ENCODE data around the gene DKC1.
A peak's percentile ranks its signal among the peaks of the same experiment; 100 is the strongest.

The DKC1 gene

DNA sequence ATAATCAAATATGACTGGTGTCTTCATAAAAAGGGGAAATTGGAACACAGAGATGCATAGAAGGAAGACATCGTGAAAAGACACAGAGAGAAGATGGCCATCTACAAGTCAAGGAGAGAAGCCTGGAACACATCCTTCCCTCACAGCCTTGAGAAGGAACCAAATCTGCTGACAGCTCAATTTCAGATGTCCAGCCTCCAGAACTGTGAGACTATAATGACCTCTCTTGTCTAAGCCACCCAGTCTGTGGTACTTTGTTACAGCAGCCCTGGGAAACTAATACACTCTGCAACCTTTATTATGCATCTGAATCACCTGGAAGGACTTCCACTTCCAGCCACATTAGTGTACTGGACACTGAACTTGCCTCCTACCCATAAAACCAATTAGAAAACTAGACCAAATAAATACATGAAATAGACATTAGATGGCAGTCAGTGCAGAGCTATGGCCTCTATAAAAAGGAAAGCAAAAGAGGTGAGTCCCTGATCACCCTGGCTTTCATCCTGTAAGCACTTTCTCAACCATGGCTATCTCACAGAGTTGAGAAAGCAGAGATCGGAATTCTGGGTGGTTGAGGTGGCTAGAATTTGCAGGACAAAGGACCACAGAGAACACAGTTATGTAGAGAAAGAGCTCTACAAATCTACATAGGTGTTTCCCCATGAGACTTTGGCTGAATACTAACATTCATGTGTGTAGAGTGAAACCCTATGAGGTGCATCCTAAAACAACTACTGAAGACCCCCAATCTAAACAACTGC is 37.5 kb upstream of the DKC1 start:
- Histone ChIP-seq H3K27me3 (ENCODE audit: low read depth, low read length) (no peaks in the 10 kb centered on the region), H4K20me1 (ENCODE audit: insufficient read depth, low read length) (no peaks in the 10 kb centered on the region), H3K9ac (ENCODE audit: low read length) (no peak overlapping the region), H3K4me1 (ENCODE audit: low read length) (peaks cover 17% of the 10 kb centered on the region), H3K36me3 (replicated peaks; ENCODE audit: low read depth, low read length) (no peaks in the 10 kb centered on the region), H3K27ac (ENCODE audit: low read length) (no peak overlapping the region), H3K4me2 (ENCODE audit: low read length) (0 out of 2 replicates have a peak overlapping the region, but pooled peaks have one; percentile 17), H3K9me3 (ENCODE audit: insufficient read depth, low read length) (no peaks in the 10 kb centered on the region), H3K4me3 (ENCODE audit: low read length) (no peak overlapping the region), H2AFZ (ENCODE audit: low read depth, low read length) (no peak overlapping the region; the same call in 1 of the 2 replicates), H3K79me2 (ENCODE audit: low read length) (no peaks in the 10 kb centered on the region)
- no peak for TF ChIP-seq EZH2phosphoT487 (IDR thresholded peaks at IDR 0.05; ENCODE audit: low read depth)
- TF ChIP-seq, protein P1, sequence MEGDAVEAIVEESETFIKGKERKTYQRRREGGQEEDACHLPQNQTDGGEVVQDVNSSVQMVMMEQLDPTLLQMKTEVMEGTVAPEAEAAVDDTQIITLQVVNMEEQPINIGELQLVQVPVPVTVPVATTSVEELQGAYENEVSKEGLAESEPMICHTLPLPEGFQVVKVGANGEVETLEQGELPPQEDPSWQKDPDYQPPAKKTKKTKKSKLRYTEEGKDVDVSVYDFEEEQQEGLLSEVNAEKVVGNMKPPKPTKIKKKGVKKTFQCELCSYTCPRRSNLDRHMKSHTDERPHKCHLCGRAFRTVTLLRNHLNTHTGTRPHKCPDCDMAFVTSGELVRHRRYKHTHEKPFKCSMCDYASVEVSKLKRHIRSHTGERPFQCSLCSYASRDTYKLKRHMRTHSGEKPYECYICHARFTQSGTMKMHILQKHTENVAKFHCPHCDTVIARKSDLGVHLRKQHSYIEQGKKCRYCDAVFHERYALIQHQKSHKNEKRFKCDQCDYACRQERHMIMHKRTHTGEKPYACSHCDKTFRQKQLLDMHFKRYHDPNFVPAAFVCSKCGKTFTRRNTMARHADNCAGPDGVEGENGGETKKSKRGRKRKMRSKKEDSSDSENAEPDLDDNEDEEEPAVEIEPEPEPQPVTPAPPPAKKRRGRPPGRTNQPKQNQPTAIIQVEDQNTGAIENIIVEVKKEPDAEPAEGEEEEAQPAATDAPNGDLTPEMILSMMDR (IDR thresholded peaks at IDR 0.05; ENCODE audit: low read depth, low read length) = 0 out of 2 replicates have a peak, but pooled peaks have one; percentile 13

DNA sequence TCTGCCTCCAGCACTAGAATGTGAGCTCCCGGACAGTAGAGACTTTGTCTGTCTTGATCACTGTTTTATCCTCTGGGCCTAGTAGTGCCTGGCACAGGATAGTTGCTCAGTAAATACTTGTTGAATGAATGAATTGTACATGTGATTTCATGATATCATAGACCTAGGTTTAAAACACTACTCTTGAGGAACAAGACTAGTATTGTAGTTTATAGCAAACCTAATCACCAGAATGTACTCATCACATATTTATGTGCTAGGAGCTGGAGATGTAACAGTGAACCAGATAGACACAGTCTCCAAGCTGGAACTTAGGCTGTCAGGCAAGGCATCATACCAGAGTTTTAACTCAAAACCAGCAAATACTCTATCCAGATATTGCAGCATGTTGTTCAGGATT is 35.2 kb upstream of the DKC1 start:
- no peak overlapping the region for H3K27ac ChIP-seq (ENCODE audit: low read length)
- H3K4me2 ChIP-seq (ENCODE audit: low read length) = no peak overlapping the region
- no peak overlapping the region for H3K4me3 ChIP-seq (ENCODE audit: low read length)
- H3K79me2 ChIP-seq (ENCODE audit: low read length) = no peaks in the 10 kb centered on the region
- TF ChIP-seq, protein P1 (IDR thresholded peaks at IDR 0.05; ENCODE audit: low read depth, low read length) = no peak
- no peak for TF ChIP-seq EZH2phosphoT487 (IDR thresholded peaks at IDR 0.05; ENCODE audit: low read depth)
- H3K9me3 ChIP-seq (ENCODE audit: insufficient read depth, low read length) = no peaks in the 10 kb centered on the region
- H3K4me1 ChIP-seq (ENCODE audit: low read length) = peaks cover 17% of the 10 kb centered on the region
- H4K20me1 ChIP-seq (ENCODE audit: insufficient read depth, low read length) = no peaks in the 10 kb centered on the region
- H2AFZ ChIP-seq (ENCODE audit: low read depth, low read length) = no peak overlapping the region
- no peak overlapping the region for H3K9ac ChIP-seq (ENCODE audit: low read length)
- H3K36me3 ChIP-seq (replicated peaks; ENCODE audit: low read depth, low read length) = no peaks in the 10 kb centered on the region
- H3K27me3 ChIP-seq (ENCODE audit: low read depth, low read length) = no peaks in the 10 kb centered on the region

DNA sequence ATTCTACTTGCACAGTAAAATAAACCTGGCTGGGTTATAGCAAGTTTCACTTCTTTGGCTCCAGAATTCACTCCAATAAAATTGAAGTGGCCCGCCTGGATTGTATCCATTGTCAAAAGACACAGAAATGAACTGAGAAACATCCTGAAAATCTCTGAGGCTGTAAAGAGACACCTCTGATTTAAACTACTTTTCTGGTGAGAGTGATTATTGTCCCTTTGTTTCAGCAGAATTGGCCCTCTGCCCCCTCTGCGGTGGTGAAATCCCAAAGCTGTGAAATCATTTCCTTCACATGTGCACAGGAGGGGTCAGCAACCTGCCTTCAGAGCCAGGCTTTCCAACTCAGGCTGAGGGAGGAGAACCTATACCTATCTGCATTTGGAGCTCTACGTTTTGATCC is 34.8 kb upstream of the DKC1 start:
- Histone ChIP-seq H2AFZ (ENCODE audit: low read depth, low read length) (no peak overlapping the region), H3K9me3 (ENCODE audit: insufficient read depth, low read length) (no peaks in the 10 kb centered on the region), H3K9ac (ENCODE audit: low read length) (no peak overlapping the region), H3K4me2 (ENCODE audit: low read length) (no peak overlapping the region), H3K36me3 (replicated peaks; ENCODE audit: low read depth, low read length) (no peaks in the 10 kb centered on the region), H3K4me3 (ENCODE audit: low read length) (no peak overlapping the region), H3K27me3 (ENCODE audit: low read depth, low read length) (no peaks in the 10 kb centered on the region), H3K27ac (ENCODE audit: low read length) (no peak overlapping the region), H3K4me1 (ENCODE audit: low read length) (peaks cover 17% of the 10 kb centered on the region), H4K20me1 (ENCODE audit: insufficient read depth, low read length) (no peaks in the 10 kb centered on the region), H3K79me2 (ENCODE audit: low read length) (no peaks in the 10 kb centered on the region)
- no peak for TF ChIP-seq EZH2phosphoT487 (IDR thresholded peaks at IDR 0.05; ENCODE audit: low read depth)
- TF ChIP-seq, protein P1 (IDR thresholded peaks at IDR 0.05; ENCODE audit: low read depth, low read length) = no peak

DNA sequence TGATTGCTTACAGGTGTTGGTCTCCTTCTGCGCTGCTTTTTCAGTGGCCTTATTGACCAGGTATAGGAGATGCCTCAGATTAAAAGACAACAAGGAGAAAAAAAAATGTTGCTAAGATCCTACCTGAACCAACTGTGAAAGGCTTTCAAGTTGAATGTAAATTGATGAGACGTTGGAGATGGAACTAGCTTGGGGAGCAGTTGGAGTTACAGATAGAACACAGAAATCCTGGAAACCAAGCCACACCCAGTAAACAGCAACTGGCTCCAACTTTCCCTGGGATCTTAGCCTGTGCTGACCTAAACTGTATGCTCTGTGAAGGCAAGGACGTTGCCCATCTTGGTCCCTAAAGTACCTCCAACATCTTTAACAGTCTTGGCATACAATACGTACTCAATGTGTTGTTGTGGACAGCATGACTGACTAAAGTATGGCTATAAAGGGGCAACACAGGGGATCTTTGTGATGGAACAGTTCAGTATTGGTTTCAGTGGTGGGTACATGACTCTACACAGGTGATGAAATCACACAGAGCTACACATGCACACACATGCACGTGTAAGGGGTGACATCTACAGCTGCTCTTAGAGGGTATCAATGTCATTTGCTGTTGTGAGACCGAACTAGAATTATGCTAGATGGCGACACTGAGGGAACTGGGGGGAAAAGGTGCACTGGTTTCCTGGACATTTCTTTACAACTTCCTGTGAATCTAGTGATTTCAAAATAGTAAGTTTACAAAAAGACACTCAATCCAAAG is 34.1 kb upstream of the DKC1 start:
- Histone ChIP-seq H3K27ac (ENCODE audit: low read length) (no peak overlapping the region), H3K9ac (ENCODE audit: low read length) (no peak overlapping the region), H4K20me1 (ENCODE audit: insufficient read depth, low read length) (no peaks in the 10 kb centered on the region), H3K36me3 (replicated peaks; ENCODE audit: low read depth, low read length) (no peaks in the 10 kb centered on the region), H2AFZ (ENCODE audit: low read depth, low read length) (no peak overlapping the region), H3K9me3 (ENCODE audit: insufficient read depth, low read length) (no peaks in the 10 kb centered on the region), H3K79me2 (ENCODE audit: low read length) (no peaks in the 10 kb centered on the region), H3K4me1 (ENCODE audit: low read length) (peaks cover 17% of the 10 kb centered on the region), H3K27me3 (ENCODE audit: low read depth, low read length) (no peaks in the 10 kb centered on the region), H3K4me2 (ENCODE audit: low read length) (no peak overlapping the region), H3K4me3 (ENCODE audit: low read length) (no peak overlapping the region)
- no peak for TF ChIP-seq EZH2phosphoT487 (IDR thresholded peaks at IDR 0.05; ENCODE audit: low read depth)
- TF ChIP-seq, protein P1 (IDR thresholded peaks at IDR 0.05; ENCODE audit: low read depth, low read length) = no peak

All from OCI-LY3 (cell line).